Measurements from ENCODE around the gene SEC14L1.

SEC14L1 gene

DNA sequence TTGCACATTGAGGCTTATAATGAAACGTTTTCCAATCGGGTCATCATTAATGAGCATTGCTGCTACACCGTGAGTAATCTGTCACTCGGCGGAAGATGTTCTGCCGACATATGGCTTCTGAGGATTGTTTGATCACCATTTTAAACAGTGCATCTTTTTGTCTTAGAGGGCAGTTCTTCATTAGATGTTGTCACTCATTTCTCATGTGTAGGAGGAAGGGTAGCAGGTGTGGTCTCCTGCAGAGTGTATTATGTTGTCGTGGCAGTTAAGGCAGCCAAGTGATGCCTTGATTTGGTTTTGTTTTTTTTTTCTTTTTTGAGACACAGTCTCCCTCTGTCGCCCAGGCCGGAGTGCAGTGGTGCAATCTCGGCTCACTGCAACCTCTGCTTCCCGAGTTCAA, 50.5 kb downstream of the SEC14L1 start:
- no peak for DNase-seq (ENCODE audit: low read depth, low spot score)

DNA sequence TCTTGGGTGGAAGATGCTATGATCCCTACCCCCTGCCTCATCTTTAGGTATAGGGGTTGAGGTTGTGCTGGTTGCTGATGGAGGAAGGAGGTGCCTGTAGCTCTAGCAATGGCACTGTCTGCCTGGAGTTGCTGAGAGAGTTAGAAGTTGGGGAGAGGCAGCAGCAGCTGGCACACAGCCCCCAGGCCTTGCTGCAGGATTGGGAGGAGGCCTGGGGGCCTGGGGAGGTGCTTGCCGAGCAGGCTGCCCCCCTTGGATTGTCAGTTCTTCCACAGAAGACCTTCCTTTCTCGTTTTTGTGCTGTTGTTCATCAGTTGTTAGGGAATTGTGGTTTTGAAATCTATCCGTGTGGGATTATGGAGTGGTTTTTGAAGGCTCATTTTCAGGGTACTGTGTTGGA, 52.9 kb downstream of the SEC14L1 start:
- no peak for DNase-seq (ENCODE audit: low read depth, low spot score)

DNA sequence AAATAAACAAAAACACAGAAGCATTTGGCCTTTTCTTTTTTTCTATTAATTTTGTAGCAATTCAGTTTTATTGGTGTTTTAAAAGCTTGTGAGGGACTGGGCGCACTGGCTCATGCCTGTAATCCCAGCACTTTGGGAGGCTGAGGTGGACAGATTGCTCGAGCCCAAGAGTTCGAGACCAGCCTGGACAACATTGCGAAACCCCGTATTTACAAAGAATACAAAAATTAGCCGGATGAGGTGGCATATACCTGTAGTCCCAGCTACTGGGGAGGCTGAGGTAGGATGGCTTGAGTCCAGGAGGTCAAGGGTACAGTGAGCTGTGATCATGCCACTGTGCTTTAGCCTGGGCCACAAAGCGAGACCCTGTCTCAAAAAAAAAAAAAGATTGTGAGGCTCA, 53.4 kb downstream of the SEC14L1 start:
- DNase-seq (ENCODE audit: low read depth, low spot score), result no peak

DNA sequence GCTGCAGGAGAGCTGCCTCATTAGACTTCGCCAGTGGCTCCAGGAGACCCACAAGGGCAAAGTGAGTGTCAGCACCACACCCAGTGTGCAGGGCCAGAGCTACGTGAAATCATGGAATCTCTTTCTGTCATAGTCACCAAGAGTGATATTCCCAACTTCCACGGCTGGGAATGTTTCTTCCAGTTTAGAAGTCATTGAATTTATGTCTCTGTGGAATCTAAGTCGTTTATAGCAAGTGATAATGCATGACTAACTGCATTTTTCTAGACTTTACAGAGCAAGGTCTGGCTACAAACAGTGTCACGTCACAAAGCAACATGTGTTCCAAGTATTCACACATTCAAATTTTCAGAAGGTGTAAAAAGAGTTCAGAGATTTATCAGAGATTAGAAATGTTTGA, 55.5 kb downstream of the SEC14L1 start:
- DNase-seq (ENCODE audit: low read depth, low spot score), result no peak

DNA sequence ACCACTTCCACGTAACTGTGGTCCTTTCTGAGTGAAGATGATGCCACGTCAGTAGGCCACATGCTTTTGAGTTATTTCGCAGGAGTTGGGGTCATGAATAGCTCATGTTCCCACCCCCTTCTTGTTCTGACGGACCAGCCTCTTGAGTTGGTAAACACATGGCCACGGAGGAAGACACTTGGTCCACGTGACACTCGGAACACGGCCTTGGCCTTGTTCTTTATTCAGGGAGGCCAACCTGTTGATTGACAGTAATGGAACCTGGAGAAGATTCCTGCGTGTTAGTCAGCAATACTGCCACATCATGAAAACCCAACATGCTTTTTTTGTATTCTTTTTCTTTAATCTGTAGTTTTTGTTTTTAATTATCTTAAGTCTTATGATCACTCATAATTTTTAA, 56.3 kb downstream of the SEC14L1 start:
- no peak for DNase-seq (ENCODE audit: low read depth, low spot score)

DNA sequence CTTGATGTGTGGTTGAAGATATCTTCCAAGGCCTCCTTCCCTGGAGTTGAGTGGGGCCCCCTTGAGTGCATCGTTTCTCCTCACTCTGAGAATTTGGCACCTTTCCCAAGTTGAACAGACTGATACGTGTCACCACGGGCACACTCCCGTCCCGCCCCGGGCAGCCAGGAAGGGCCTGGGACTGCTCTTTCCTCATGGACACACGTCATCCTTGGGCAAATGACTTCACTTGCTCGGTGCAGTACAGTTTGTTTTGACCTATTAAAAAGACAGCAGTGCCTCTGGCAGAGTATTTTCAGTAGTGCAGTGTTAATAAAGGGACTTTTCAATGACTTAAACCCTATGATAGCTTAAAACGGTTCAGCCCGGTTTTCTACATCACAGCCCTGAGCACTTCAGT, 59.9 kb downstream of the SEC14L1 start:
- no peak for DNase-seq (ENCODE audit: low read depth, low spot score)

DNA sequence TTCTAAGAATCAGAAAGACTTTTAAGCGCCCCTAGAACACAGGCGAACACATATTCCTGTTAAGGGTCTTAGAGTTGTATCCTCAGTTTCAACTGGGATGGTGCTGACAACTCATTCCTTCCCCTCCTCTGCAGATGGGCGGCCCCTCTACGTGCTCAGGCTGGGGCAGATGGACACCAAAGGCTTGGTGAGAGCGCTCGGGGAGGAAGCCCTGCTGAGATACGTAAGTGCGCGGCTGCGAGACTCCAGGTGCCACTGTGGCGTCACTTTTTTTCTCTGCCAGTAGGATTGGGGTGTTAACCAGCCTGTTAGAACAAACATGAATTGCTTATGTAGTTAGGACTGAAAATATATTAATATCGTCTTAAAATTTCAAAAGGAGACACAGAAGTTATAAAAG, 62.7 kb downstream of the SEC14L1 start:
- DNase-seq (ENCODE audit: low read depth, low spot score), result no peak

DNA sequence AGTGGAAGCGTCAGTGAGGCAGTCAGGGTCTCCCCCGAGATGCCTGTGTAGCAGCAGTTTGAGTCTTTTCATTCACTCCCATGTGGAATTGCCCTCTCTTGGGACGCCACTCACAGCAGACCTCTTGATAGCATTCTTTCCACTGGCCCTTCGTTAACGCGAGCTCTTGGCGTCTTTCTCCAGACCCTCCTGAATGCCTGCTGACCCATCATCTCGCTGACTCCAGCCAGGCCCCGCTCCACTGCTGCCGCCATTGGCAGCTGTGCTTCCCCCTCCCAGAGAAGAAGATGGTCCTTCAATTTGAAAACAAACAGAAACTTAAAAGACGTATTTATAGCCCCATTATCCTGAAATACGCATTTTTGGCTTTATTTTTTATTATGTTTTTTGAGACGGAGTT, 63.1 kb downstream of the SEC14L1 start:
- no peak for DNase-seq (ENCODE audit: low read depth, low spot score)

DNA sequence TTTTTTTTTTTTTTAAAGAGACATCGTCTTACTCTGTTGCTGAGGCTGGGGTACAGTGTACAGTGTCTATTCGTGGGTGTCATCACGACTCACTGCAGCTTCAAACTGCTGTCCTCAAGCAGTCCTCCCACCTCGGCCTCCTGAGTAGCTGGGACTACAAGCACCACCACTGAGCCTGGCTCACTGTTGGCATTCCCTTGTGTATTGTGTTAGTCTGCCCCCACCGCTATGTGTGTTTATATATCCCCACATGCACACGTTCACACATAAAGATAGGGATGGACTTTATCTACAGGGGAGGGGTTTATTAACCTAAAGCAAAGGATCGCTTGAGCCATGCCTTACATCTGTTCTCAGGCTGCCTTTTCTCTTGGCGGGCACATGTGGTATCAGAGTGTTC, 63.8 kb downstream of the SEC14L1 start:
- DNase-seq (ENCODE audit: low read depth, low spot score), result no peak

DNA sequence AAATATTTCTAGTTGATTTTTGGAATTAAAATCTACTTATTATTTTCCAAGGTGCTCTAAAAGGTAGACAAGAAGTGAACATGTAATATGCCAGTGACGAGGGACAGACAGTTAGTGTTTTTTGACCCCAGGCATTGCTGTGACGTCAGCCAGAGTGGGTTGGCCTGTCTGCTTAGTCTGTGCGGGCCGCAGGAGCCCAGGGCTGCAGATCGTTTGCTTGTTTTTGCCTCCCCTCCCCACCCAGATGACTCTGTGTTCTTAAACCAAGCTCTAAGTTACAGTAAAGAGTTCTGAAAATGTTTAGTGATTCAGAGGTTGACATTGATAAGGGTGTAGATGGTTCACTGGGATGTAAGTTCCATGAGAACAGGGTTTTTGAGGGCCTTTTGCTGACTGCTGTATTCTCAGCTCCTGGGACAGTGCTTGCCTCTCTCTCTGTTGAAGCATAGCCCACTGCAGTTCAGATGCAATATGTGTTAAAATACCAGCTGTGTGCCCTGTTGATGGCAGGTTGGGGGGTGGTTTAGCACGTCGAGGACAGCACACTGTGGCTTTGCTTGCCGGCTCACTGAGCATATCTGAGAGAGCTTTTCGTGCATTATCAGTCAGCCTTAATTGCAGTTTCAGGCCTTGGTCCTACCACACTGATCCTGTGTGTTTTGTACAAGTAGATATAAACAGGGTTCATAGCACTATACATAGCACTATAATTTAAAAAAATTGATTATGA, 64.8 kb downstream of the SEC14L1 start:
- DNase-seq (ENCODE audit: low read depth, low spot score), result no peak

DNA sequence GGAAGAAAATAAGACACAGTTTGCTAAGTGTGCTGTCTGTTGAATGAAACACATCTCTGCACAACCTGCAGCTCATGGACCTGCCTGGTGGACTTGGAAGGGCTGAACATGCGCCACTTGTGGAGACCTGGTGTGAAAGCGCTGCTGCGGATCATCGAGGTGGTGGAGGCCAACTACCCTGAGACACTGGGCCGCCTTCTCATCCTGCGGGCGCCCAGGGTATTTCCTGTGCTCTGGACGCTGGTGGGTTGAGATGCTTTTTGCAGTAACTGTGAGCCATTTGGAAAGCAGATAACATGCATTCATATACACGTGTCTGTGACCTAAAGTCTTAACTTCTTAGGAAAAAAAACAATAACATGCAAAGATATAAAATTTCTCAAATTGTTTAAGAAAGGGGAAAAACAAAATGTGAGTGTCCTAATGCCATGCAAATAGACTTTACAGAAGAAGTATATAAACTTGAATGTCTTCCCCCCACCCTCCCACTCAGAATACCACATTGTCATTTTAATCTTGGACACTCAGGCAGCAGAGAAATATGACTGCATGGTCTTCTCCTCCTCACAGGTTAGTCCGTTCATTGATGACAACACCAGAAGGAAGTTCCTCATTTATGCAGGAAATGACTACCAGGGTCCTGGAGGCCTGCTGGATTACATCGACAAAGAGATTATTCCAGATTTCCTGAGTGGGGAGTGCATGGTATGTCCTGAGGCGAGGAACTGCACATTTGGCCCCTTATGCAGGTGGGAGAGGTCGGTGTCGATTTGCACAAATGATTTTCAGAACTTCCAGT, 65.6 kb downstream of the SEC14L1 start:
- DNase-seq (ENCODE audit: low read depth, low spot score), result no peak

DNA sequence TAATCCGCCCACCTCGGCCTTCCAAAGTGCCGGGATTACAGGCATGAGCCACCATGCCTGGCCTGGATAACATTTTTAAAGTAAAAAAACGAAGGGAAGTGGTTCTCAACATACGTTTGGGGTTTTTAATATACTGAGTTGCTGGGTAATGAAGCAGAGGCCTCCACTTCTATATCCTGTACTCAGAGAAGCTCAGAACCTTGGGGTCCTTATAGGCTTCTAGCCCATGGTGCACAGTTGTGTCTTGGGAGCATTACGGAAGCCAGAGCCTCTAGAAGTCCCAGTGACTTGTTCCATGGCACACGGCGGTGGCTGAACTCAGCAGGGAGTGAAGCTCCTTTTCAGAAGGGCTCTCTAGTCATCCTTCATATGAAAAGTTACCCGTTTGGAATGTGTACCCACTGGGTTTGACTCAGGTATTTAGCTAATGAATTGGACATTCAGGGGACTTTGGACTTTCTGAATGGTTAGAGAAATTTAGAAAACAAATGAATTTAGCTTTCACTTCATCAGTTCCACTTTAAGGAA, 67.0 kb downstream of the SEC14L1 start:
- no peak for DNase-seq (ENCODE audit: low read depth, low spot score)

DNA sequence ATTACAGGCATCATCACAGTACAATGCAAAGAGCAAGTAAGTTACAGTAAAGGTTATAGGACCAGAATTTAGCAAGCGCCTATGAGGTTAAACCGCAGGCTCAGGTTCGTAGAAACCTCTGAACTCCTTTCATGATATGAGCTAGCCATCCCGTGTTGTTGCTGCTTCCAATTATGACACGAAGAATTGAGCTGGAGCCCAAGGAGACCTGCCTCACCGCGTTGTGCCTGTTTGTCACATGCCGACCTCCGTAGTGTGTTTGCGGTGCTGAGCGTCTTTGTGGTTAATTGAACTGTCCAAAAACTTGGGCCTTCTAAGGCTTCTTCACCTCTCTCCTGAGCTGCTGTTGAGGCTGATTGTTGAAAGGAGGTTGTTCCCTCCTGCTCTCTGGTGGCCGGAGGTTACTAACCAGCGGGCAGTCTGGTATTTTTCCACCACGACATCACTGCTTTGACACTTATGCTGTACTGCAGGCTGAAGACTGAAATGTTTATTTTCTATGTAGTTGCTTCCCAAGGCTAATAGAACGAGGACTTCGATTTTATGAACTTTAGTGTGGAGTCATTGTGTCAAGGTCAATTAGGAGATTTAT, 67.5 kb downstream of the SEC14L1 start:
- no peak for DNase-seq (ENCODE audit: low read depth, low spot score)

DNA sequence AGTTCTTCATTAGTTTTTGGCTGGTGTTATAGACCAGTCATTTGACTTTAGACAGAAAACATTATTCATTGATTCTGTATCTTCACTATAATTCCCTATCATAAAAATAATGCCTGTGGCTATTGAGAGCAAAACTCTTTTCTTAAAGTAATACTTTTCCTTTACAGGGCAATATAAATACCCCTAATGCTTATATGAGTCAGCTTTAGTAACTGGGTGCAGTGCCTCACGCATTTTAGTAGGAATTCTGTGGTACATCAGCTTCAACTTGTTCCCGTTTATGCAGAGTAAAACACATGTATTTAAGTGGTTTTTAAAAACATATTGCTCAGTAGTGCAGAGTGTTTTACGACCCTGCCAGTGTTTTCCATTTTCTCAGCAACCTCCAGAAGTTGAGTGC, 68.1 kb downstream of the SEC14L1 start:
- DNase-seq (ENCODE audit: low read depth, low spot score), result no peak

DNA sequence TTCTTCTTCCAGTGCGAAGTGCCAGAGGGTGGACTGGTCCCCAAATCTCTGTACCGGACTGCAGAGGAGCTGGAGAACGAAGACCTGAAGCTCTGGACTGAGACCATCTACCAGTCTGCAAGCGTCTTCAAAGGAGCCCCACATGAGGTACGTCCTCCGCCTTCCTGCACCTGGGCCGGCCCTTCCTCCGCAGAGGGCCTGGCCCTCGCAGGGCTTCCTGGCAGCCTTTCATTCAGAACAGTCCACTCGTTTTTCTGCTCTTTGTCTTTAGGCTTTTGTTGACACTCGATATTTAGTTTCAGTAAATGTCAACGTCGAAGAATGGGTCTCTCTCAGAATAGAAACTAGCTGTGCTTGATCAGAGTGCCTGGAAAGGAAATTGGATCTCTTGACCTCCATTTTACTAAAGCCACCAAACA, 68.6 kb downstream of the SEC14L1 start:
- no peak for DNase-seq (ENCODE audit: low read depth, low spot score)

DNA sequence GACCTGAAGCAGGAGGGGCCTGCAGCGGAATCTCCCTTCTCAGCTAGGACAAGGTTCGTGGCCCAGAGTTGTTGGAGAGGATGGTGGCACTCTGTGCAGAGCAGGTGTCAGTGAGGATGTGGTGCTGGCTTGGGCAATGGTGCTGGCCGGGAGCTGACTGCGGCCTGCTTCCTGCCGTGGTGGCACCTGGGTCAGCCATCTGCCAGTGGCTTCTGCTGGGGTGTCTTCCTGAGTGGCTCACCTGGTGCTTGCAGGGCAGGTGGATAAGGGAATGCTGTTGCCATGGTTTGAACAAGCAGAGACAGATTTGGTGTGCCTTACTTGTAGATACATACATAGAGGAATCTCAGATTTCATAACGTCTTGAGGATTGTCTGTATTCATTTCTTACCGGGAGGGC, 69.6 kb downstream of the SEC14L1 start:
- no peak for DNase-seq (ENCODE audit: low read depth, low spot score)

DNA sequence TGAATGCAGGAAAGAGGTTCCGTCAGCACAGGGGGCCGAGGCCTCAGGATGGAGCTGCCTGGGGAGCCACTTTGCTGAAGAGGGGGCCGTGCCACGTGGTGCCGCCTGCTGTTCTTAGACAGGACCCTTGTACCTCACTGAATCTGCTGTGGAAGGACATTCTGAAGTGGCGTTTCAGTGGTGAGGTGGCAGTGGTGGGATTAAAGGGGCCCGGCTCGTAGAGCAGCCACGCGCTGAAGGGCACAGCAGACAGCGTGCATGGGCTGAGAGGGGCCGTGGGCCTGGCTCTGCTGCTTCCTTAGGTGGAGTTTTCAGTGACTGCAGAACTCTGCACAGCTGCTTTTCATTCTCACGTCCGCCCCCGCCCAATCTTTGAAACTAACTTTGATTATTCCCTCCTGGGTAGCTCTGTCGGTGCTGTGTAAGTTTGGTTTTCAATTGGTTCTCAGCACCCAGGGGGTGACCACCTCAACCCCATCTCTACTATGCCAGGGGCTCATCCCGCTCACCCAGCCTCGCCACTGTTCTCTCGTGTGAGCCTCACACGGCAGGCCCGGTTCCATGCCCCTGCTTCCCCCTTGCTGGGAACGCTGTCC, 70.3 kb downstream of the SEC14L1 start:
- DNase-seq (ENCODE audit: low read depth, low spot score), result no peak

DNA sequence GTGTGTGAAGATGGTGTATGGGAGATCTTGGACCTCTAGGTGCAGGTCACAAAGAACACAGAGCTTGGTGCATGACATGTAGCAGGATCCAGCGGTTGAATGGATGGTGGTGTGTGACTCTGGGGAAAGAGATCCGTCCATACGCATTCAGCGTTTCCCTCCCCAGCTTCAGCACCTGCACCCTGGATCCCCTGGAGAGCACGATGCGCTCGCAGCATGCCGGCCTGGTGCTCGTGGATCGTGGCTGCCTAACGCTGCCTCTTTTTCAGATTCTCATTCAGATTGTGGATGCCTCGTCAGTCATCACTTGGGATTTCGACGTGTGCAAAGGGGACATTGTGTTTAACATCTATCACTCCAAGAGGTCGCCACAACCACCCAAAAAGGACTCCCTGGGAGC, 70.9 kb downstream of the SEC14L1 start:
- no peak for DNase-seq (ENCODE audit: low read depth, low spot score)

DNA sequence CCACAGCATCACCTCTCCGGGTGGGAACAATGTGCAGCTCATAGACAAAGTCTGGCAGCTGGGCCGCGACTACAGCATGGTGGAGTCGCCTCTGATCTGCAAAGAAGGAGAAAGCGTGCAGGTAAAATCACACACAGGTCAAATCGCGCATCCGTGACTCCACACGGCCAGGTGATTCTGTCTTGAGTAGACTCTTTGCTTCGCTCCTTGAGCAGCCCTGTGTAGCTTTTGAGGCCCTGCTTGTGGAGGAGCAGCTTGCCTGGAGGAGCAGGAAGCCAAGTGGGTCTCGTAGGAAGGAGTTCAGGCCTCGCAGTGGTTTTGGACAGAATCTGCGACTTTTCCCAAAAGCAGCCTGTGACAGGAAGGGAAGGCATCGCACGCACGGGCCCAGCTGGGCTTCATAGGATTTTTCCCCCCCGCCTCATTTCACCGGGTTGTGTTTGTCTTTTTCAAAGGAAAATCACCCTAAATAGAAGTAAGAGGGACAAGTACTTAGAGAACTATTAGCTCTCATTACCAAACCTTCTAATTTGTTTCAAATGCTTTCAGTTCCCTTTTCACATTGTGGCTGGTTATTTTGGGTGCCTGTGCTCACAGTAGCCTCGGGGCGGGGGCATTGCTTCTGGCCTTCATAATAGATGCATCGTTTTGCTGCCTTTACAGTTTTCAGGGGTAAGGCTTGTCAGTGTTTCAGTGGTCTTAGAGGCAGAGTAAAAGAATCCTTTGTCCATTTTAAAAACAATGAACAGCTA, 71.5 kb downstream of the SEC14L1 start:
- DNase-seq (ENCODE audit: low read depth, low spot score), result no peak

DNA sequence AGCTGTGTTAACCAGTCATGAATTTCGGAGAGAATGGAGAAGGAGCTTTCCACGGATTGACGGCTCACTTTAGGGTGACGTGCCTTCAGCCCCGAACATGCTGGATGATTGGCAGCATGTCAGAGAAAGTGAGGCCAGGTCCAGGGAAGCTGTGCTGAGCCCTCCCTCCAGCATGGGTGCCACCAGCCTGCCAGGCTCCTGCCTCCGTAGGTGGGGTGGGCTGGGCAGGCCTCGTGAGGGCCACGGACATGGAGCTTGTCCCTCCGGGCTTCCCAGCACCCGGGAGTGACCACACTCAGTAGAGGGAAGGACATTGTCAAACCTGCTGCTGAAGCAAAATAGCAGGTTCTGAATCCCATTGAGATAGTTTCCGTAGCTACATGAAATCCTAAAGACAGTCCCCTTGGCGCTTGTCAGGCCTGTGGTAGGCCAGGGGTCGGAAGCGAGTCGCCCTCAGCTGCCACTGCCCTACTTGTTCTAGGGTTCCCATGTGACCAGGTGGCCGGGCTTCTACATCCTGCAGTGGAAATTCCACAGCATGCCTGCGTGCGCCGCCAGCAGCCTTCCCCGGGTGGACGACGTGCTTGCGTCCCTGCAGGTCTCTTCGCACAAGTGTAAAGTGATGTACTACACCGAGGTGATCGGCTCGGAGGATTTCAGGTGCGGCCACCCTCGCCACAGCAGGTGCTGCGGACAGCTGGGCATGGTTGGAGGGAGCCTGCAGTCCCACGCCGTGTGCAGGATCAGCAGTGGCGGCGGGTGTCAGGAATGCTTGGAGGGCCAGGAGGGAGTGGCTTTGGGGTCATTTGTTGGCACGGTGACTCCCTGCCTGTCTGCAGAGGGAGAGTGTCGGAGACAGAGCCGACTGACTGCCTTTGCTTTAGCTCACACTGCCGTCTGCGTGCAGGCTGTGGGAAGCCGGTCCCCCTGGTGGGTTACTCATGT, 72.3 kb downstream of the SEC14L1 start:
- DNase-seq (ENCODE audit: low read depth, low spot score), result no peak

DNA sequence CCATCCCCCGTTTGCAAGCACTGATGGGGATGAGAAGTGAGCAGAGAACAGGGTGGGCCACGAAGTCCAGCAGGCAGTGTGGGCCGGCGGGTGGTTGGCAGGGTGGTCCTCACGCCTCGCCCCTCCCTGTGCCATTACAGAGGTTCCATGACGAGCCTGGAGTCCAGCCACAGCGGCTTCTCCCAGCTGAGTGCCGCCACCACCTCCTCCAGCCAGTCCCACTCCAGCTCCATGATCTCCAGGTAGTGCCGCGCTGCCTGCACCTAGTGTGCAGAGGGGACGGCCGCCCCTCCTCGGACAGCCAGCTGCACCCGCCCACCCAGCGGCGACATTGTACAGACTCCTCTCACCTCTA, 73.0 kb downstream of the SEC14L1 start:
- DNase-seq (ENCODE audit: low read depth, low spot score), result no peak

Measured in activated CD4-positive, CD25-positive, alpha-beta regulatory T cell treated with anti-CD3 and anti-CD28 coated beads, Interleukin-2, amount 50 U/mL, for 16 hours (primary cell).